ENCODE data around the gene RPL31.

The RPL31 gene

DNA sequence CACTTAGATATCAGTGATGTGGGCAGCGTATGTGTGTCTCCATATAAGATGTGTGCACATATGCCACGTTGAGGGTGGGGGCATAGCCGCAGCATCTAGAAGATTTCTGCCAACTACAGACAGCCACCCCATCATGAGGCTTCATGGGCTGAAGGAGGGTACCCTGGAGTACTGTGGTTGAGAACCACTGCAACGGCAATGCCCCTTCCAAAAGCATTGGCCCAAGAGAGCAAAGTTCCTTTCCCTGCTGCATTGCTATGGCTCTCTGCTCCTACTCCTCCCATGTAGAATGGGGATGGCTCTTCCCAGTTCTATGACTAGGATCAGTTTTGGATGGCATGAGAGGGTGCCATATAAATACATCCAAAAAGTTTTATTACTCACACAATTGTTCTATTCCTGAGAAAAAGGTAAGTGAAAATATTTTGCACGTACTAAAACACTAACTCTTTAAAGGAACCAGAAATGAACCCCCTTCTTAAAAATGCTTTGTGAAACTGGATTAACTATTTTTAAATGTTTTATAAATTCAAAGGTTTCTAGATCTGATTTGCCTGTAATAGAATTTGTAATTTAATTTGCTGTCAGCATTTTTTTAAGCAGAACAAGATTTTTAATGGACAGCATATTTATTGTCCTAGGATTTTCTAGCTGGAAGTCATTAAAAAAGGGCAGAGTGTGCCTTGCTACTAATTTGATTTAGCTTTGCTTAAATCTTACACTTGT, 4.4 kb upstream of the RPL31 start:
- DNase-seq: no peak

- DNase-seq: no peak
Observed at GRCh38 chr2:100998235-100998573, 3.9 kb upstream of the RPL31 start.

DNA sequence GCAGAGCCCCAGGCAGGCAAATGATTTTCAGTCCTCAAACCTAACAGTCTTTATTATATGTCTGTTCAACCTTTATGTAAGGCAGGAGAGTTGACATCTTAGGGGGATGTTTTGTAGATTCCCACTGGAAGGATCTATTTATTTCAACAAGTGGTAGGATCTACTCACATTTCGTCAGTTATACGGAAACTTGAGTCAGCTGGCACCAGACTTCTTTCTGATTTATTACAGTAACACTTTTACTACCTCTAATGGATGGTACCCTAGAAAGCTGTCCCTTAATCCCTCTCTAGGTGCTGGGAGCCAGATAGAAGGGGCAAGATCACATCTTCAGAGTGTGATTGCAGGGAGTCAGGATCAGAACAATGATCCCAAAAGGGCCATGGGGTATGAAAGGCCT, 2.1 kb upstream of the RPL31 start:
- DNase-seq: no peak

GRCh38 chr2:101002562-101003277, 631 bp downstream of the RPL31 start:
- no peak for DNase-seq

DNA sequence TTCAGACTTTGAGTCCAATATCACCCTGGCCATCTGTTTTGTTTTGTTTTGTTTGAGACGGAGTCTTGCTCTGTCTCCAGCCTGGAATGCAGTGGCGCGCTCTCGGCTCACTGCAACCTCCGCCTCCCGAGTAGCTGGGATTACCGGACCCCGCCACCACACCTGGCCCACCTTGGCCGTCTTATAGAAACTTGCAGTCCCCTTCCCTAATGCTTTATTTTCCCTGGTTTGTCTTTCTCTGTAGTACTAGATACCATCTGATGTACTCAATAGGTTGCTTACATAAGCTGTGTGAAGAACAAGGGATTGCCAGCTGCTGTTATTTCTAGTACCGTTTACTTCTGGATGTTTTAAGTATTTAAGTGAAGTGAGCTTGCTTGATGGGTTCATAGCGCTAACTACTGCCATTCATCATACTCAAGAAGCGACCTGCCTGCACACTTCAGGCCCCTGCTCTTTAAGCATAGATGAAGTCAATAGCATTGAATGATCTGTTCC, 1.2 kb downstream of the RPL31 start:
- no peak for DNase-seq

- DNase-seq: no peak
Observed at GRCh38 chr2:101004620-101005325, 2.7 kb downstream of the RPL31 start.

GRCh38 chr2:101006065-101006715, 4.1 kb downstream of the RPL31 start:
- no peak for DNase-seq

DNA sequence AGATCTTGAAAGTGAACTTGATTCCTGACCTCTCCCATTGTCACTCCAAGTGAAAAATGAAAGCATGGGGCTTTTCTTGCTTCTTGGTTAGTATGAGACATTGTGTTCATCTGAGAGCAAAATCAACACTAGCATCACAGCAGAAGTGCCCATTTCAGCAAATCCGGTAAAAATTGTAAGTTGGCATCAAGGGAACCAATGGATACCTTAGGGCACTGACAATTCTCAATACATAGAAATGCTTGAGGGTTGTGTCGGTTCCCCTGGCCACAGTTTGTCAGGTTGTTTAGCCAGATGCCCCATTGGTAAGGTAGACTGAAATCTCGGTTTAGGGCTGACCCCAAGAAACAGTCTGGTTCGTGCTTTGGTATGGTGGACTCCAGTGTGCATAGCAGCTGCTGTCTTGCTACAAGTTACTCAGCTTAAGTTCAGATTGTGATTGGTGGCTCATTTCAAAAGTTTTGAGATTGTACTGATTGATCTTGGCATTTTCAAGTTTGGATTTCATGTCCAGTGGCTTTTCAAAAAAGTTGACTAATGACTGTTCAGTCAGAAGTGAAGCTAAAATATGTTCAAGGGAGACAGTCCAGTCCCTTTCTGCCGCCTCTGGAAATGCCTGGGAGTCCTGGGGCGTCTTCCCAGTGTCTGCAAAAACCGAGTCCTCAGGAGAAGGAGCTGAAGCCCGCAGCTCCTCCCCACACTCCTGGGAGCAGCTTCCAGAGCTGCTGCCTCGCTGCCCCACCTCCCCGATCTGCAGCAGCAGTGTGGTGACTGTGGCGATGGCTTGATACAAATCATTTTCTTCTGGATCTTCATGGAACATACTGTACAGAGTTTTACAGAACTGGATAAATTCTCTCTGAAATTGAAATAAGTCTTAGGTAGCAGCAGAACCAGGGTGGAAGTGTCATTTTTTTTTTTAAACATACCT, 5.6 kb downstream of the RPL31 start:
- DNase-seq: no peak

- no peak for DNase-seq
Observed at GRCh38 chr2:101011152-101011551, 9.1 kb downstream of the RPL31 start.

GRCh38 chr2:101012054-101012705, 10.1 kb downstream of the RPL31 start:
- DNase-seq: peak; percentile 9

DNA sequence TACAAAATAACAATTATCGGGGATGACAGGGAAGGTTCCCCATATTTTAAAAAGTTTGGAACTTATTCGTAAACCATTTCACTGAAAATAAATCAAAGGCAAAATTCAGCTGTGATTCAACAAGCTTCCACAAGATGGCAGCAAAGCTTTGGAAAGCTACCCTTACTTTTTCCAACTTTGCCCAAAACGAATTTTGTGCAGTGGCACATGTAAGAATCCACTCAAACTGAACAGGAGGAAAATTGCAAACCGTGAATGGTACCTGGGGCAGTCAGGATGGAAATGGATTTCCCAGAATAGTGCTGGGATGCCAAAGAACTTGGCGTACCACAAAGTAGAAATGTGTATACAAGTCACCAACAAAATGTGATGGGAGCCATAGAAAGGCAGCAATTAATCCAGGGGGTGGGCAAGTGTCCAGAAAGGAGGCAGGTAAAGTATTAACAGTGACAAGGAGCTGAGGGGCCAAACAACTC, 10.7 kb downstream of the RPL31 start:
- peak; percentile 64 for DNase-seq

GRCh38 chr2:101014264-101014857, 12.3 kb downstream of the RPL31 start:
- DNase-seq: no peak

DNA sequence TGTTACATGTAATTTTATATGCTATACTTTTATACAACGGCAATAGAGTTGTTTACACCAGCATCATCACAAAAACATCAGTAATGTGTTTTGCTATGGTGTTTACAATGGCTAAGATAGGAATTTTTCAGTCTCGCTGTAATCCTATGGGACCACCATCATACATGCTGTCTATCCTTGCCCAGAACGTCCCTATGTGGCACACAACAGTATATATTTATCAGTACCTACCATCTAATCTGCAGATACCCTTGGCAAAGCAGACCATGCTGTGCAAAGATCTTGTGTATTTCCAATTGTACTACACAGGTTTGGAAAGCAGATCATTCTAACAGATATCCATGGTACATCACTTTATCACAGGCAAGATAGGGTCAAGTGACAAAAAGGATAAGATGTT, 15.3 kb downstream of the RPL31 start:
- no peak for DNase-seq

DNA sequence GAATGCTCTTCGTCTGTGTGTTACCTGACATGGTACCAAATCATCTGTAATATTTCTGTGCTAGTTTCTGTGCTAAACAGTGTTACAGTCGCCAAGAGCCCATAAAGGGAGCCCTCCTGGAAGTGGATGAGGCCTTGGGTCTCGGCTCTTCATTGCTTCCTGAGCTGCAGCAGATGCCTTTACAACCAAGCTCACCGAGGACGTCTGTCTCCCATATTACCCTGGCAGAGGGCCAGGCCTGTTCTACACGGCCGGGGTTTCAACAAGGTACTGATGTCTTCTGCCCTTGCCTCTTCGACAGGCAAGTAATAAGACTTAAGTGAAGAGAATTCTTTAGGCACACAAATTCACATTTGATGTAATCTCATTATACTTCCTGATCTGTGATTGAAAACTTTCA, 16.8 kb downstream of the RPL31 start:
- no peak for DNase-seq

- DNase-seq: no peak
Observed at GRCh38 chr2:101022221-101022620, 20.1 kb downstream of the RPL31 start.

GRCh38 chr2:101023327-101024107, 21.4 kb downstream of the RPL31 start:
- DNase-seq: no peak

- DNase-seq: no peak
Observed at GRCh38 chr2:101025561-101025960, 23.5 kb downstream of the RPL31 start.

- no peak for DNase-seq
Observed at GRCh38 chr2:101026253-101026701, 24.2 kb downstream of the RPL31 start.

GRCh38 chr2:101026923-101027469, 24.9 kb downstream of the RPL31 start:
- DNase-seq: no peak

DNA sequence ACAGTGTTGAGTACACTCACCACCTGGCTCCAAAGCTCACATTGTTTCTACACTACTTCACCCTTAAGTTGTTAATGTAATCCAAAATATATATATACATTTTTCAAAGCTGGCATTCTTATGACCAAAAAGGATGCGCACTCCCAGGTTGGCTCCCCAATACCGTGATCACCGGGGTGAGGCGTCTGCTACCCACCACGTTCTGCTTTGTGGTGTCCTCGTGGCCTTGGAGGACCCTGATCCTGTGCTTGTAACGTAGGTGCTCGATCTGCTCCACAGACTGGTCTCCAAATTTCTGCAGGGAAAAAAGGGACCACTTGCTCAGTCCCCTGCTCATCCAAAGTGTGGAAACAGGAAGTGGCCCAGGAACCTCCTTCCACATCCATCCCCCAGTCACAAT, 25.8 kb downstream of the RPL31 start:
- DNase-seq: no peak
